Memory B cell (primary cell): ENCODE data around the gene CDKL2.

Source experiments
- ATAC-seq: fragments of 150-1000 bp; cut with Tn5 transposase; 2 replicates; pipeline ENCODE4 v1.10.0; 2021; ENCODE audit warnings: low read depth, mild to moderate bottlenecking, moderate library complexity
- DNase-seq, 2 donors: peaks; one replicate each; pipeline ENCODE4 v3.0.0; 2022; ENCODE audit warnings: low spot score in 2 of 2
- H3K27ac Mint-ChIP-seq: one replicate; pipeline ENCODE4 v1.8.0; 2022; ENCODE audit warnings: mild to moderate bottlenecking, moderate library complexity, mixed read lengths
- H3K27me3 Mint-ChIP-seq: one replicate; pipeline ENCODE4 v1.8.0; 2022; ENCODE audit warnings: mixed read lengths
- H3K36me3 Mint-ChIP-seq: one replicate; pipeline ENCODE4 v1.8.0; 2022; ENCODE audit warnings: mild to moderate bottlenecking, mixed read lengths
- H3K4me1 Mint-ChIP-seq: one replicate; pipeline ENCODE4 v1.8.0; 2022; ENCODE audit warnings: mixed read lengths
- H3K4me3 Mint-ChIP-seq: one replicate; pipeline ENCODE4 v1.8.0; 2022; ENCODE audit warnings: mild to moderate bottlenecking, moderate library complexity, mixed read lengths
- H3K9me3 Mint-ChIP-seq: one replicate; pipeline ENCODE4 v1.8.0; 2022; ENCODE audit warnings: mixed read lengths

CDKL2 gene

DNA sequence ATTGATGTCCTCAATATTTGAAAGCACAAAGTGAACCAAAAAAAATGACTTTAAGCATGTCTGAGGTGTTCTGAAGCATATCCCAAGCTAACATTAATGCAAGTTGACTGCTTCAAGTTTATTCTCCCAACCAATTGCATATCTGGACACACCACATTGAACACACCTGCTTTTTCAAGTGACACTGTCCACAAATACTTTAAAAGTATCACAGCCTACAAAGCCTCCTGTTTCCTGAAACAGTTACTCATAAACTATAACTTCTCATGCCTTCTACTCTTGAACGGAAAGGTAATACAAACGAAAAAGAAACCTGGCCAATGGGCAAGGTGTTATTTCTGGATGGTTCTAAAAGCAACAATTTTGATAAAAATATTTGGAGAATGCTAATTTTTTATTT, 1.1 kb downstream of the CDKL2 start:
- Mint-ChIP-seq H3K27ac (no peak overlapping the region), H3K4me1 (peaks cover 6% of the 10 kb centered on the region), H3K27me3 (no peaks in the 10 kb centered on the region), H3K9me3 (no peaks in the 10 kb centered on the region), H3K36me3 (no peaks in the 10 kb centered on the region), H3K4me3 (no peak overlapping the region)
- no peak for DNase-seq
- ATAC-seq: no peak

DNA sequence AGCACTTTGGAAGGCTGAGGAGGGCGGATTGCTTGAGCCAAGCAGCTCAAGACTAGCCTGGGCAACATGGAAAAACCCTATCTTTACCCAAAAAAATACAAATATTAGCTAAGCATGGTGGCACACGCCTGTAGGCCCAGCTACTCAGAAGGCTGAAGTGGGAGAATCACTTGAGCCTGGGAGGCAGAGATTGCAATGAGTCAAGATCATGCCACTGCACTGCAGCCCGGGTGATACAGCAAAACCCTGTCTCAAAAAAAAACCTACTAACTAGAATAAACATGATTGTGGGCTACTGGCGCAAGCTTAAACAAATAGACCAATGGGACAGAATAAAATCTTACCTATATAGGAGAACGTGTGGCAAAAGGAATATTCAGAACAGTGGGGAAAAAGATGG, 7.3 kb downstream of the CDKL2 start:
- ATAC-seq (no peak), DNase-seq (no peak)
- Mint-ChIP-seq H3K4me3 (no peak overlapping the region), H3K27me3 (no peaks in the 10 kb centered on the region), H3K9me3 (no peaks in the 10 kb centered on the region), H3K27ac (no peak overlapping the region), H3K4me1 (no peaks in the 10 kb centered on the region), H3K36me3 (no peaks in the 10 kb centered on the region)

DNA sequence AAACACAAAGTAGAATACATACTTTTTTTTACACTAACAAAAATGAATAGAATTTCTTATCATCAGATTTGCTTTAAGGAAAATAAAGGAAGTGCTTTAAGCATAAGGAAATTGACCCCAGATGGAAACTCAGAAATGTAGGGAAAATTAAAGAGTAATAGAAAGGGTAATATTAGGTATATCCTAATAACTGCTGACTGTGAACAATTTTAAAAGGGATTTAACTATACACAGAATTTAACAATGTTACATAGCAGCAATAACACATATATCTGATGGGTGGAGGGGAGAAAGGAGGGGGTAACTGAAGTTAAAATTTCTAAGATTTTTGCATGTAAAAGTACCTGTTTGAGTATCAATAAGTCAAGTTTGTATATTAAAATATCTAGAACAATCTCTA, 8.6 kb downstream of the CDKL2 start:
- no peak for ATAC-seq
- Mint-ChIP-seq H3K9me3 (no peaks in the 10 kb centered on the region), H3K4me1 (no peaks in the 10 kb centered on the region), H3K27me3 (no peaks in the 10 kb centered on the region), H3K36me3 (no peaks in the 10 kb centered on the region), H3K27ac (no peak overlapping the region), H3K4me3 (no peak overlapping the region)
- no peak for DNase-seq

DNA sequence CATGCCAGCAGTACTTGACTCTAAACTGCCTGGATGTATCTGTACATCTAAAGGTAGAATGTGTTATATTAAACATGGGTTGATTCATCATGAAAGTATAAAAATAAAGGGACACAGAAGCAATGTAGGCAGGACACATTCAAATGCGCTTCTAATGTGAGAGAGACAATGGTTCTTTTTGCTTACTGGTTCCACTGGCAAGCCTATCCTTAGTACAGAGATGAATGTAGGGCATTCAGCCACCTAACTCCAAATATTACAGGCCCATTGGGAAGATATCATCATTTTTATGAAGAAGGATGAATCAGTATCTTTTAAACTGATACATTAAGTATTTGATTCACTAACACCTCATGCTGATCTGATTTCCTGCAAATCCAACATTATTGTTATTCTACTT, 18.0 kb downstream of the CDKL2 start:
- peaks cover 2% of the 10 kb centered on the region for H3K9me3 Mint-ChIP-seq
- H3K27me3 Mint-ChIP-seq: peaks cover 2% of the 10 kb centered on the region
- DNase-seq (no peak), ATAC-seq (no peak)
- no peak overlapping the region for H3K4me3 Mint-ChIP-seq
- H3K27ac Mint-ChIP-seq: no peak overlapping the region
- H3K4me1 Mint-ChIP-seq: no peaks in the 10 kb centered on the region
- H3K36me3 Mint-ChIP-seq: peaks cover 1% of the 10 kb centered on the region

DNA sequence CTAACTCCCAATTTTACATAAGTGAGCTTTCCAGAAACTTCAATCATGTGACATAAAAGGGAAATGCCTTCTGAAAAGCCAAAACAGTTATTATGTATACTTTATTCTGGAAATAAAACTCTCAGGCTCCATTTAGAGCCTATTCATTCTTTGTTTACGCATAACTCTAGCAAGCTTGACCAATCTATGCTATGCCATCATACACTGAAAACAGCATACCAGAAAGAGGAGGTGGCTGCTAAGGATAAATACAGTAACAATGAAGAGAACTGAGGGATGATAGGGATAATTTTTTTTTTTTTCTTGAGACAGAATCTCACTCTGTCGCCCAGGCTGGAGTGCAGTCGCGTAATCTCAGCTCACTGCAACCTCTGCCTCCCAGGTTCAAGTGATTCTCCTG, 24.4 kb downstream of the CDKL2 start:
- H3K36me3 Mint-ChIP-seq: peaks cover 1% of the 10 kb centered on the region
- peaks cover 2% of the 10 kb centered on the region for H3K9me3 Mint-ChIP-seq
- no peak for DNase-seq
- H3K27me3 Mint-ChIP-seq: peaks cover 2% of the 10 kb centered on the region
- ATAC-seq: no peak
- no peak overlapping the region for H3K4me3 Mint-ChIP-seq
- H3K4me1 Mint-ChIP-seq: no peaks in the 10 kb centered on the region
- H3K27ac Mint-ChIP-seq: no peak overlapping the region

DNA sequence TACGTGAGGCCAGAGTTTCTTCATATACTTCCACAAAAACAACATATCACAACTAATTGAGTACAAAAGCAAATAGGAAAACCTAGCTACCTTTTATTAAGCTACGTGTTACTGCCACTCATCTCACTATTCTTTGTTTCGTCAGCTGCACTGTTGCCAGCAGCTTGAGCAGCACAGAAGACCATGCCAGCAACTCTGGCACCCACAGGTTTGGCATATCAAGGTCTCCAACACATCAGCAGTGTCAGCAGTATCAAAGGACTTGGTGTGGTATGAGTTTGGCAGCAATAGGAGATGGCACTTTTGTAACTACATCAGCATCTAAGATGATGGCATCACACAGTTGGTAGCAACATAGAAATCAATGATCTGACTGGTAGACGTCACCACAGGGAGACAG, 30.7 kb downstream of the CDKL2 start:
- no peaks in the 10 kb centered on the region for H3K4me1 Mint-ChIP-seq
- H3K27ac Mint-ChIP-seq: no peak overlapping the region
- no peaks in the 10 kb centered on the region for H3K36me3 Mint-ChIP-seq
- peaks cover 2% of the 10 kb centered on the region for H3K27me3 Mint-ChIP-seq
- DNase-seq: no peak
- no peak for ATAC-seq
- peaks cover 2% of the 10 kb centered on the region for H3K9me3 Mint-ChIP-seq
- H3K4me3 Mint-ChIP-seq: no peak overlapping the region

DNA sequence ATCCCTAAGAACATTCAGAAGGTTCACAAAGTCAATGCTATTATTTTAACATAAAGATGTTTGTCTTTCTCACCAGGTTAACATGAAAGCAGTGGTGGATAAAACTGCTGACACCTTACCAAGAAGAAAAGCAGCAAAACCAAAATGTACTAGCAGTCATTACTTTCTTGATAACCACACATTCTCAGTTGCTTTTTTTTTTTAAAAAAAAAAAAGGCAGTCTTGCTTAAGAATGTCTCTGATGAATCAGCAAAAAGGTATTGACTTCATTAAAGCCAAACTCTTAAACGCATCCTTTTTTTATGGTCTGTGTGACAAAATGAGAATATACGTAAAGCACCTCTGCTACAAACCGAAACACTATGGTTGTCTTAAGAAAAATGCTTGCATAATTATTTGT, 31.9 kb downstream of the CDKL2 start:
- ATAC-seq: no peak
- Mint-ChIP-seq H3K27me3 (peaks cover 2% of the 10 kb centered on the region), H3K4me1 (no peaks in the 10 kb centered on the region), H3K27ac (no peak overlapping the region), H3K36me3 (no peaks in the 10 kb centered on the region), H3K4me3 (no peak overlapping the region), H3K9me3 (peaks cover 2% of the 10 kb centered on the region)
- no peak for DNase-seq

DNA sequence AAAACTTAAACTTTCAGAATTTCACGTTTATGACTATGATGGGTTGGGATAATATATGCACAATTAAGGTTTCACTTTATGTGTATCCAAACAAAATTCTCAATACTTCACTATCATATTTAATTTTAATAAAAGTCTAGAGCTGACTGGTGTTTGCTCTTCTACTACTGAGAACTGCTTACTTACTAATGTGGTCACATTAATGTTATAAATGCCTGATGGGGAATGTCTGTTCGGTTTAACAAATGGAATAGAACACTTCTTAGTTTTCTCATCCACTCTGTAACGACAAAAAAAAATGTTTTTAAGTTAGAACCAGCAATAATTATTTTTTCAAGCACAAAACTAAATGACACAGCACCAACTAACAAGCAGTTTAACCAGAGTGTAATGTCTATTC, 34.3 kb downstream of the CDKL2 start:
- no peak for DNase-seq
- Mint-ChIP-seq H3K4me3 (no peak overlapping the region), H3K9me3 (peaks cover 2% of the 10 kb centered on the region), H3K36me3 (no peaks in the 10 kb centered on the region), H3K4me1 (no peaks in the 10 kb centered on the region), H3K27ac (no peak overlapping the region), H3K27me3 (peaks cover 2% of the 10 kb centered on the region)
- no peak for ATAC-seq

DNA sequence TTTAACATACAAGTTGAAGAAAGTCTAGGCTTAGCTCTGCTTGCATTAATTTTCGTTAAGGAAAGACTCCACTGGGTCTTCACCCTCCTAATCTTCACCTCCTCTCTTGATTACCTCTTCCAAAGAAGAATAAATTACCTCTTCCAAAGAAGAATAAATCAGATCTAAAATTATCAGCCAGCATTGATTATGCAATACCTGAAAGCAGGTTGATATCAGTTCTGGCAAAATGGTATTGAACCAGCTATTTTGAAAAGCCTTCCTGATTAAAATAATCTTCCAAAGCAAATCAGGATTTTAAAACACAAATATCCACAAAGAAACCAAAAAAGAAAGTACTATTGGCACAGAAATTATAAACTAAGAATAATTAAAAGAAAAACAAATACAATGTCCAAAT, 36.9 kb downstream of the CDKL2 start:
- no peaks in the 10 kb centered on the region for H3K4me1 Mint-ChIP-seq
- no peaks in the 10 kb centered on the region for H3K27me3 Mint-ChIP-seq
- DNase-seq (no peak), ATAC-seq (no peak)
- no peak overlapping the region for H3K4me3 Mint-ChIP-seq
- H3K36me3 Mint-ChIP-seq: no peaks in the 10 kb centered on the region
- H3K9me3 Mint-ChIP-seq: peaks cover 2% of the 10 kb centered on the region
- no peak overlapping the region for H3K27ac Mint-ChIP-seq

DNA sequence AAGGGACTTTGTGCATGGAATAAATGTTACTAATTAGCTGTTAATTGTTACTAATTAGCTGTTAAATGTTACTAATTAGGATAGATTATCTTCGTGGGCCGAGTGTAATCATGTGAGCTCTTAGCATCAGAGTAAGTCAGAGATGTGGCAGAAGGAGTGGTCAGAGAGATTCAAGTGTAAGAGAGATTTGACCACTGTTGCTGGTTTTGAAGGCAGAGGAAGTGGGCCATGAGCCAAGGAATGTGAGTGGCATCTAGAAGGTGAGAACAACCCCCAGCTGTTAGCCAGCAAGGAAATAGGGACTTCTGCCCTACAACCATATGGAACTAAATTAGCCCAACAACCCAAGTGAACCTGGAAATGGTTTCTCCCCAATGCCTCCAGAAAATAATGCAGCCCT, 46.3 kb downstream of the CDKL2 start:
- no peak overlapping the region for H3K27ac Mint-ChIP-seq
- DNase-seq (no peak), ATAC-seq (no peak)
- H3K27me3 Mint-ChIP-seq: peaks cover 11% of the 10 kb centered on the region
- H3K9me3 Mint-ChIP-seq: peaks cover 11% of the 10 kb centered on the region
- no peak overlapping the region for H3K4me3 Mint-ChIP-seq
- H3K36me3 Mint-ChIP-seq: peaks cover 4% of the 10 kb centered on the region
- no peaks in the 10 kb centered on the region for H3K4me1 Mint-ChIP-seq

DNA sequence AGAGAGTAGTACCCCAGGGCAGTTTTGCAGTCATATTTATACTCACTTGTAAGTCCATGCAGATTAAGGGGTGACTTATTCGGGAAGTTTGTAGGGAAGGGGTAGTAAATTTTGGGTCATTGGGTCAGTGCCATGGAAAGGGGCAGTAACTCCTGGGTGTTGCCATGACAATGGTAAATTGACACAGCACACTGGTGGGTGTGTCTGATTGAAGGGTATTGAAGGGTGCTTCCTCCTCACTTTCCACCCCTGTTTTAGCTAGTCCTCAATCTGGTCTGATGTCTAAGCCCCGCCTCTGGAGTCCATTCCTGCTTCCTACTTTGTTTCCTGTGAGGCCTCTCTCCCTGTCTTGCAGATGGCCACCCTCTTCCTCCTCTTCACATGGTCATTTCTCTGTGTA, 62.6 kb downstream of the CDKL2 start:
- ATAC-seq: no peak
- no peak overlapping the region for H3K4me3 Mint-ChIP-seq
- H3K4me1 Mint-ChIP-seq: peaks cover 11% of the 10 kb centered on the region
- no peaks in the 10 kb centered on the region for H3K9me3 Mint-ChIP-seq
- no peaks in the 10 kb centered on the region for H3K27me3 Mint-ChIP-seq
- no peak overlapping the region for H3K27ac Mint-ChIP-seq
- no peaks in the 10 kb centered on the region for H3K36me3 Mint-ChIP-seq
- no peak for DNase-seq

DNA sequence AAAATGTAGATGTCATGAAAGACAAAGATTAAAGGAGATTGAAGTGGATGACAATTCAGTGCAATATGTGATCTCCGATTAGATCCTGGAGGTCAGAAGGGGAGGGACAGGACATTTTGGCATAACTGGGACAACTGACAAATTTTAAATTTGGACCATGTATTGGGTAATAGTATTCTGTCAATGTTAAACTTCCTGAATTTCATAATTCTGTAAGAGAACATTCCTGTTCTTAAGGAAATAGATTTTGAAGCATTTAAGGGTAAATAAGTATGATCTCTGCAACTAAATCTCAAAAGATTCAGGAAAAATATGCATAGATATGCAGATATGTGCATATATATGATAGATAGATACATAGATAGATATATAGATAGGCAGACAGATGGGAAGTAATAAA, 63.4 kb downstream of the CDKL2 start:
- ATAC-seq: no peak
- DNase-seq: no peak
- peaks cover 2% of the 10 kb centered on the region for H3K27me3 Mint-ChIP-seq
- H3K4me3 Mint-ChIP-seq: no peak overlapping the region
- peaks cover under 1% of the 10 kb centered on the region for H3K36me3 Mint-ChIP-seq
- H3K9me3 Mint-ChIP-seq: no peaks in the 10 kb centered on the region
- H3K4me1 Mint-ChIP-seq: peaks cover 12% of the 10 kb centered on the region
- H3K27ac Mint-ChIP-seq: no peak overlapping the region

DNA sequence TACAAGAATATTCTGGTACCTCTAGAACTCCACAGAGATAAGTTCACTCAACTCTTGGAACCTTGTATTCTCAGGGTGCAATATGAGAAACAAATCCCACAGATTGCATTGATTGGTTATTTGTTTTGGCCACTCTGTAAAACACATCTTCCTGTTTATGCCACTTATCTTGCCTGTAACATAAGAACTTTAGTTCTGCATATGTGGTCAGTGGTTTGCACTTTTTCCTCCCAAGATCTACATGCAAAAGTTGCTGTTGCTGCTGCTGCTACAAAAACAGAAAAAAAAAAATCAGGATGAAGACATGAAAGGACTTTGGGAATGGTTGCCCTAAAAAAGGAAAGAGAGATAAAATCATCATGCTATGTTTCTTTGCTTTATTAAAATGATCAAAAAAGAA, 64.8 kb downstream of the CDKL2 start:
- no peak overlapping the region for H3K27ac Mint-ChIP-seq
- H3K27me3 Mint-ChIP-seq: peaks cover 3% of the 10 kb centered on the region
- no peak overlapping the region for H3K4me3 Mint-ChIP-seq
- no peaks in the 10 kb centered on the region for H3K9me3 Mint-ChIP-seq
- no peak for DNase-seq
- H3K4me1 Mint-ChIP-seq: peaks cover 14% of the 10 kb centered on the region
- no peak for ATAC-seq
- H3K36me3 Mint-ChIP-seq: peaks cover 3% of the 10 kb centered on the region

DNA sequence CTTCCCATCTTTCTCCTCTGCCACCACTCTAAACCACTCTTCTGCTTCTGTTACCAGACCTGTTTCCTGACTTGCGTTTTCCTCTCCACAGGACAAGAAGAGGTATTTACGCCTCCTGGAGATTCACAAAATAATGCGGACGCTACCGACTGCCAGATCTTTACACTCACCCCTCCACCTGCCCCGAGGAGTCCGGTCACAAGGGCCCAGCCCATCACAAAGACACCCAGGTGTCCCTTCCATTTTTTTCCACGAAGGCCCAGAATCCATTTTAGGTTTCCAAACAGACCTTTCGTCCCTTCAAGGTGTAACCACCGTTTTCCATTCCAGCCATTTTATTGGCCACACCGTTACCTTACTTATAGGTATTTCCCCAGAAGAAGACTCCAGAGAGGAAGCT, 66.3 kb downstream of the CDKL2 start:
- no peak overlapping the region for H3K27ac Mint-ChIP-seq
- peaks cover 3% of the 10 kb centered on the region for H3K36me3 Mint-ChIP-seq
- H3K4me3 Mint-ChIP-seq: no peak overlapping the region
- DNase-seq (no peak), ATAC-seq (no peak)
- peaks cover 5% of the 10 kb centered on the region for H3K27me3 Mint-ChIP-seq
- peaks cover 14% of the 10 kb centered on the region for H3K4me1 Mint-ChIP-seq
- H3K9me3 Mint-ChIP-seq: no peaks in the 10 kb centered on the region

DNA sequence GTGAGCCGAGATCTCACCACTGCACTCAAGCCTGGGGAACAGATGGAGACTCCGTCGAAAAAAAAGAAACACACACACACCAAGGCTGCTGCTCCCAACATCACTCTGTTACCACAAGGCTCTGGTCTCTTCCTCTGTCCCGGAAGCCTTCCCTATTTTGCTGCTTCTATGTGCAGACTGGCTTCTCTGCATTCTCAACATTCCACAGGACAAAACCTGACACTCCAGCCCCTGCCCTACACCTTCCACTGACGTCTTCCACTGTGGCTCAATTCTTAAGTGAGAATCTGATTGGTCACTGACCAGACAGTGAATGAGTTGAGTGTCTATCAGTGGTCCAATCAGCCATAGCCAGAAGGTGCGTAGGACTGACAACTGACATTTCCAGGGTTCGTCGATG, 68.5 kb downstream of the CDKL2 start:
- ATAC-seq: no peak
- Mint-ChIP-seq H3K27me3 (peaks cover 8% of the 10 kb centered on the region), H3K4me1 (peaks cover 12% of the 10 kb centered on the region), H3K9me3 (no peaks in the 10 kb centered on the region), H3K36me3 (peaks cover 3% of the 10 kb centered on the region), H3K27ac (no peak overlapping the region), H3K4me3 (no peak overlapping the region)
- no peak for DNase-seq

DNA sequence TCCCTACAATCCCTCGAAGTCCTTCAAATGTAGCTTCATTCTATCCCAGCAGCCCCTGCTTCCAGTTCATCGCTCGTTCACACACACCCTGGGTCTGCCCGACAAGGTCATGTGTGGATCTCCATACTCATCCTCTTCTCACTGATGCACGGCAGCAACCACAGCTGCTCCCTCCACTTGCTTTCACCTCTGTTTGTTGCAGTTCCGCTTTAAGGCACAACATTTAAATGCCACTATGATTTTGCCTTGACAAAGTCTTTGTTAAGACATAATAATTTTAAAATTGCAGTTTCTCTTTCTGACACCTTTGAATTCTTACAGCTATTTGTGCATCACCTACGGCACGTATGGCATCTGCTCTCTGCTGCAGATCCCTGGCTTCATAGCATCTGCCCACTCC, 72.6 kb downstream of the CDKL2 start:
- H3K27ac Mint-ChIP-seq: no peak overlapping the region
- peaks cover 3% of the 10 kb centered on the region for H3K36me3 Mint-ChIP-seq
- H3K9me3 Mint-ChIP-seq: no peaks in the 10 kb centered on the region
- ATAC-seq (peak; percentile 58), DNase-seq (no peak)
- H3K27me3 Mint-ChIP-seq: peaks cover 8% of the 10 kb centered on the region
- peak overlapping the region; percentile 59 for H3K4me3 Mint-ChIP-seq
- H3K4me1 Mint-ChIP-seq: peaks cover 18% of the 10 kb centered on the region
